GM12874 (cell line): Measurements from ENCODE around the gene TRIM52.

Experiments
- TF ChIP-seq, protein P1 (sequence below): IDR thresholded peaks from 2 replicates; pipeline ENCODE4 v1.5.1; 2011; ENCODE audit warnings: low read depth, mild to moderate bottlenecking, control low read depth, low read length, moderate library complexity; ENCODE audit not compliant: insufficient read depth

TRIM52 gene

DNA sequence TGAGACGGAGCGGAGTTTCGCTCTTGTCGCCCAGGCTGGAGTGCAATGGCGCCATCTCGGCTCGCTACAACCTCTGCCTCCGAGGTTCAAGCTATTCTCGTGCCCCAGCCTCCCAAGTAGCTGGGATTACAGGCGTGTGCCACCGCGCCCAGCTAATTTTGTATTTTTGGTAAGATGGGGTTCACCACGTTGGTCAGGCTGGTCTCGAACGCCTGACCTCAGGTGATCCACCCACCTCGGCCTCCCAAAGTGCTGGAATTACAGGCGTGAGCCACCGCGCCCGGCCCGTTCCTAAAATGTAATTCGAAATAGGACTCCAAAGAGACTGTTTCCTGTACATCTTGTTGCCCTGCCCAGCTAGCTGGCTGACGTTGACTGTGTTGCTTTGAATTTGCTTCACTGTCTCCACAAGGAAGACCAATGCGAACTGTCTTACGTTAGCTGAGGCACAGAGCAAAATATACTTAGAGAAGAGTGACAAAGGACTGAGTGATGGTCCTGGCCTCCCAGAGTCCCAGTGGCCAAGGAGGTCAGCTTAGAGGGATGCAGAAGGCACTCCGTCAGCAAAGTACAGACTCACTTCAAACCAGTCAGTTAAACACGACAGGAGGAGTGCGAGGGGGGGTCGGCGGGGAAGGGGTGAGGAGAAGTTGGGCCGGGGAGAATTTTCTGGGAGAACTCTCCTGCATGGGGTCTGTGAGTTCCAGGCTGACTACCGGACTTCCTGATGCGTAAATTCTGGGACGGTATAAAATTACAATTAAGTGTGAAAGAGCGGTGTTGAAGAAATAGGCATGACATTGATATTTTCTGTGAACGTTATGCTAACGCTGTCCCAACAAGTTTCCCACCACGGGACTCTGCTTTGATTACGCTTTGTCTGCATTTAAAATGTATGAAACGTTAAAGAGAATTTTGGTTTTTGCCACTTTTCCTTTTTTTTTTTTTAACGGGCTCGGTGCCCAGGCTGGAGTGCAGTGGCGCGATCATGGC lies 44.6 kb downstream of the TRIM52 start:
- TF ChIP-seq, protein P1, sequence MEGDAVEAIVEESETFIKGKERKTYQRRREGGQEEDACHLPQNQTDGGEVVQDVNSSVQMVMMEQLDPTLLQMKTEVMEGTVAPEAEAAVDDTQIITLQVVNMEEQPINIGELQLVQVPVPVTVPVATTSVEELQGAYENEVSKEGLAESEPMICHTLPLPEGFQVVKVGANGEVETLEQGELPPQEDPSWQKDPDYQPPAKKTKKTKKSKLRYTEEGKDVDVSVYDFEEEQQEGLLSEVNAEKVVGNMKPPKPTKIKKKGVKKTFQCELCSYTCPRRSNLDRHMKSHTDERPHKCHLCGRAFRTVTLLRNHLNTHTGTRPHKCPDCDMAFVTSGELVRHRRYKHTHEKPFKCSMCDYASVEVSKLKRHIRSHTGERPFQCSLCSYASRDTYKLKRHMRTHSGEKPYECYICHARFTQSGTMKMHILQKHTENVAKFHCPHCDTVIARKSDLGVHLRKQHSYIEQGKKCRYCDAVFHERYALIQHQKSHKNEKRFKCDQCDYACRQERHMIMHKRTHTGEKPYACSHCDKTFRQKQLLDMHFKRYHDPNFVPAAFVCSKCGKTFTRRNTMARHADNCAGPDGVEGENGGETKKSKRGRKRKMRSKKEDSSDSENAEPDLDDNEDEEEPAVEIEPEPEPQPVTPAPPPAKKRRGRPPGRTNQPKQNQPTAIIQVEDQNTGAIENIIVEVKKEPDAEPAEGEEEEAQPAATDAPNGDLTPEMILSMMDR, result no peak

DNA sequence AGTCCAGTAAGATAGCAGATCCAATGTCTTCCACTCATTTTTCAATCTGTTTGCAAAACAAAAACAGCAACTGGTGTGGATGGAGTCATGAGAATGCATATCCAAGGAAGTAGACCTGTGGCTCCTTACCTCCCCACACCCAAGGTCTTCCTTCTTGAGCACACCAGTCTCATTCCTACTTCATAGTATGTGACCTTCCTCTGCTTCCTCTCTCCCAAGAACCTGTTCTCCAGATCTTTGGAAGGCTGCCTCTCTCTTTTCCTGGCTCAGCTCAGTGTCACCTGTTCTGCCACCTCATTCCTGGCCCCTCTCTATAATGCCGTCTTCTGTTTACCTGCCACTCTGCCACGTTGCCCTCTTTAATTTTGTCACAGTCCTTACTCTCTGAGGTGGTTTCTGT lies 48.0 kb downstream of the TRIM52 start:
- TF ChIP-seq, protein P1, result no peak

DNA sequence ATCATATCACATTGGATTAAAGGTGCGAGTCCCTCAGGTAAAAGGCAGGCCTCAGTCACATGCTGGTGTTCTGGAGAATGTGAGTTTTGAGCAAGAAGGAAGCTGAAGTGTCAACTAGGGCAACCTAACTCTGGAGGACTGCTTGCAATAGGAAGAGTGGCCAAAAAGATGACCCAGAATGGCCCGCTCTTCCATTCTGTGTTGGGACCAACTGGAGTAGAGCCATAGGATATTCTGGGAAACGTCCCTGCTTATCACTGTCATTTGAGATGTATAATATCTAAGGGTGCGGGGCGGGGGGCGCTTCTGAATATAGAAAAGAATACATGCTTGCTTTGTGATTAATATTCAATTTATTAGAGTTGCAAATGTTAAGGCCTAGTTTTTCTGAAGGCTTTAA lies 48.9 kb downstream of the TRIM52 start:
- TF ChIP-seq, protein P1, result no peak

DNA sequence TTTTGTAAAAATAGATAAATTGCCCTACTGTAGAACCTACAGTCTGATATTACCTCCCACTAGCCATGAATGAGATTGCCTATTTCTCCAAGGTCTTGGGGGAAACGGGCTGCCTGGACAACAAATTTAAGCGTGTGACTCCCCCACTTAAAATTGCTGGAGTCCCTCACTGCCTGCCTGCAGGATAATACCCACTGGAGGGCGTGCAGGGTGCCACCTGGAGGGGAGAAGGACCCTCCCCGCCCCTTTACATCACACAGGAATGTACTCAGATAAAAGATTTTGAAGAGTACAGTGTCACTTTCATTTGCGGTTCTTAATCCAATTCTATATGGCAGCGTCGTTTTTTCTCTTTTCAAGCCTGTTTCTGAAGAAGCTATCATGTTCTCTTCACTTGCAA lies 49.7 kb downstream of the TRIM52 start:
- TF ChIP-seq, protein P1, result no peak

DNA sequence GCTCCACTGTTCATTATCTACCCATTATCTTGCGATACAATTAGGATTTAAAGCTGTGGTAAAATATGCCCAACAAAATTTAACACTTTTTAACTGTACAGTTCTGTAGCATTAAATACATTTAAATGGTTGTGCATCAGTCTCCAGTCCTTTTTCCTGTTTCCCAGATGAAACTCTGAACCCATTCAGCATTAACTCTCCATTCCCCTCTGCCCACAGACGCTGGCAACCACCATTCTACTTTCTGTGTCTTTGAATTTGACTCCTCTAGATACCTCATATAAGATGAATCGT lies 53.0 kb downstream of the TRIM52 start:
- TF ChIP-seq, protein P1, result no peak

DNA sequence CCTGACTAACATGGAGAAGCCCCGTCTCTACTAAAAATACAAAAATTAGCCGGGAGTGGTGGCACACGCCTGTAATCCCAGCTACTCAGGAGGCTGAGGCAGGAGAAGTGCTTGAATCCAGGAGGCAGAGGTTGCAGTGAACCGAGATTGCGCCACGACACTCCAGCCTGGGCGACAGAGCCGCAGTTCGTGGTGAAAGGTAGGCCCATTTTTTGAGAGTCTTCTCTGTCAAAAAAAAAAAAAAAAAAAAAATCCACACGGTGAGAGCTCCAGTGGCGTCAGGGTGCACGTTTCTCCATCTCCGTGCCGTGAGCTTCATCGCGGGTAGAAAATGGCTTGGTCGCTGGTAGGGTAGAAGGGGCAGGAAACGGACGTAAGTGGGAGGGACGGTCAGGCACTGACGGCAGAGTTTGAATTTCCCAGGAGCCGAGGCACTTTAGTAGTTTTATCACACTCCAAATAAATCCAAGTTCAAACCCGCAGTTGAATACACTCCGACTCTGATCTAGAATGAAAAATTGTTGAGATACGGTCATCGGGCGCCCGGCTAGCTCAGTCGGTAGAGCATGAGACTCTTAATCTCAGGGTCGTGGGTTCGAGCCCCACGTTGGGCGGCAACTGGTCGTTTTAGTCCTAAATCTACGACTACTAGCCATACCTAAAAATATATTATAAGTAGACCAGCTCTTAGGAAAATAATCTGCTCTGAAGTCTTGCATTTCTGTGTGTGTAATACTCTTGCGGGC lies 53.6 kb downstream of the TRIM52 start:
- TF ChIP-seq, protein P1, result no peak
